Body of pancreas (tissue), 4 donors: Measurements from ENCODE around the gene NOXA1. TPM values are rescaled to one million over a fixed set of nuclear protein-coding genes. Genes with fewer than 3 reads are reported as not detected.
A peak's percentile ranks its signal among the peaks of the same experiment; 100 is the strongest.

Experiments used
- ATAC-seq: fragments of 150-250 bp; one replicate; pipeline ENCODE4 v1.9.1; 2016
- DNase-seq, 4 donors: peaks; one replicate each; pipeline ENCODE4 v3.0.0-alpha.2; 2019
- H3K27ac ChIP-seq, 4 donors: fragments of 200-600 bp; sonication (generic); 1 replicate in 3 of 4; 2 replicates in 1 of 4; pipeline versions ENCODE4 v1.5.1 to v1.6.1; 2016 to 2019; ENCODE audit warnings: mild to moderate bottlenecking in 1 of 4, mixed read lengths in 1 of 4, moderate library complexity in 1 of 4
- H3K27me3 ChIP-seq, 2 donors: fragments of 200-600 bp; sonication (generic); one replicate each; pipeline ENCODE4 v1.6.0; 2016; ENCODE audit warnings: mild to moderate bottlenecking in 1 of 2
- H3K36me3 ChIP-seq, 2 donors: fragments of 200-600 bp; sonication (generic); replicated peaks in 1 of 2; 2 replicates each; pipeline ENCODE4 v1.5.1; 2016; ENCODE audit warnings: low read depth in 2 of 2; ENCODE audit not compliant: insufficient read depth in 1 of 2
- H3K4me1 ChIP-seq: fragments of 200-600 bp; sonication (generic); one replicate; pipeline ENCODE4 v1.6.0; 2016
- H3K4me3 ChIP-seq, 2 donors: fragments of 200-600 bp; sonication (generic); 1 replicate in 1 of 2; 2 replicates in 1 of 2; pipeline ENCODE4 v1.5.1; 2016 to 2019
- H3K9me3 ChIP-seq, 3 donors: fragments of 200-600 bp; sonication (generic); 1 replicate in 2 of 3; 2 replicates in 1 of 3; pipeline ENCODE4 v1.5.1; 2016
- POLR2A ChIP-seq, 3 donors: fragments of 450-650 bp; IDR thresholded peaks; one replicate each; pipeline ENCODE4 v1.6.1; 2016; ENCODE audit warnings: antibody characterized with exemption in 3 of 3, mild to moderate bottlenecking in 2 of 3
- WGBS, 2 donors: methylation state at CpG; one replicate each; pipeline ENCODE4 v1.1.5; 2017; 5-methylcytosine and 5-hydroxymethylcytosine counted together
- intact Hi-C: fragments of 100-400 bp; cut with DNase I; formaldehyde crosslinking; loops from one replicate; pipeline ENCODE4 v1.15.1; 2023
- total RNA-seq, 2 donors: library from RNA; depleted of rRNA; stranded (reverse); fragments of >200 nt; gene quantifications; one replicate each; pipeline ENCODE4 v1.1.0, GENCODE V29; 2016
- TF ChIP-seq, protein P1 (sequence below), 7 experiments: fragments of 450-650 bp in 4 of 7; fragments of 200-600 bp in 3 of 7; sonication (generic) in 3 of 7; IDR thresholded peaks; one replicate each; pipeline ENCODE4 v1.5.1; 2016 to 2019; ENCODE audit warnings: antibody characterized with exemption in 7 of 7

NOXA1 gene
- total RNA-seq, 2 donors from 2014 or later: 7.3 to 12.9 TPM

- peak overlapping the region in 1 of 4 donors; percentile 44 for H3K27ac ChIP-seq
- TF ChIP-seq, protein P1, sequence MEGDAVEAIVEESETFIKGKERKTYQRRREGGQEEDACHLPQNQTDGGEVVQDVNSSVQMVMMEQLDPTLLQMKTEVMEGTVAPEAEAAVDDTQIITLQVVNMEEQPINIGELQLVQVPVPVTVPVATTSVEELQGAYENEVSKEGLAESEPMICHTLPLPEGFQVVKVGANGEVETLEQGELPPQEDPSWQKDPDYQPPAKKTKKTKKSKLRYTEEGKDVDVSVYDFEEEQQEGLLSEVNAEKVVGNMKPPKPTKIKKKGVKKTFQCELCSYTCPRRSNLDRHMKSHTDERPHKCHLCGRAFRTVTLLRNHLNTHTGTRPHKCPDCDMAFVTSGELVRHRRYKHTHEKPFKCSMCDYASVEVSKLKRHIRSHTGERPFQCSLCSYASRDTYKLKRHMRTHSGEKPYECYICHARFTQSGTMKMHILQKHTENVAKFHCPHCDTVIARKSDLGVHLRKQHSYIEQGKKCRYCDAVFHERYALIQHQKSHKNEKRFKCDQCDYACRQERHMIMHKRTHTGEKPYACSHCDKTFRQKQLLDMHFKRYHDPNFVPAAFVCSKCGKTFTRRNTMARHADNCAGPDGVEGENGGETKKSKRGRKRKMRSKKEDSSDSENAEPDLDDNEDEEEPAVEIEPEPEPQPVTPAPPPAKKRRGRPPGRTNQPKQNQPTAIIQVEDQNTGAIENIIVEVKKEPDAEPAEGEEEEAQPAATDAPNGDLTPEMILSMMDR (IDR thresholded peaks at IDR 0.05): peak; percentile 75 to 94 (median 85)
- TF ChIP-seq POLR2A (IDR thresholded peaks at IDR 0.05): peak in 1 of 3 donors; percentile 7
- peak; percentile 83 to 88 (median 84) for DNase-seq
- H3K4me1 ChIP-seq: peaks cover 18% of the 10 kb centered on the region
- ATAC-seq: peak; percentile 81
- intact Hi-C loops: loop anchor here (10.0 kb wide), 1 partner anchor 161 kb away; no protein-coding TSS in a partner anchor
- H3K4me3 ChIP-seq: no peak overlapping the region
- WGBS, 2 donors: 3 to 10% methylated on average over 11 to 14 of the region's 14 CpGs
- no peaks in the 10 kb centered on the region for H3K36me3 ChIP-seq
- no peaks in the 10 kb centered on the region for H3K27me3 ChIP-seq
- no peaks in the 10 kb centered on the region for H3K9me3 ChIP-seq
These were observed 22.1 kb downstream of the NOXA1 start for GRCh38 chr9:137445275-137445807.

- intact Hi-C loops: loop anchor here (10.0 kb wide), 1 partner anchor 161 kb away; no protein-coding TSS in a partner anchor
- H3K9me3 ChIP-seq: no peaks in the 10 kb centered on the region
- no peak for ATAC-seq
- no peak overlapping the region for H3K4me3 ChIP-seq
- H3K27me3 ChIP-seq: no peaks in the 10 kb centered on the region
- no peak for TF ChIP-seq POLR2A (IDR thresholded peaks at IDR 0.05)
- TF ChIP-seq, protein P1 (IDR thresholded peaks at IDR 0.05): no peak
- DNase-seq: peak in 1 of 4 donors; percentile 24
- peaks cover 18% of the 10 kb centered on the region for H3K4me1 ChIP-seq
- WGBS, 2 donors: 32 to 33% methylated on average over 10 to 19 of the region's 19 CpGs
- no peaks in the 10 kb centered on the region for H3K36me3 ChIP-seq
- H3K27ac ChIP-seq: no peak overlapping the region
These were observed 22.8 kb downstream of the NOXA1 start for GRCh38 chr9:137445930-137446431.

GRCh38 chr9:137446851-137447471, 23.8 kb downstream of the NOXA1 start:
- Histone ChIP-seq H3K4me3 (no peak overlapping the region), H3K27ac (no peak overlapping the region), H3K4me1 (peaks cover 12% of the 10 kb centered on the region), H3K9me3 (no peaks in the 10 kb centered on the region), H3K27me3 (no peaks in the 10 kb centered on the region), H3K36me3 (no peaks in the 10 kb centered on the region)
- TF ChIP-seq, protein P1 (IDR thresholded peaks at IDR 0.05): no peak
- no peak for TF ChIP-seq POLR2A (IDR thresholded peaks at IDR 0.05)
- 73 to 75% methylated on average over 12 to 21 of the region's 21 CpGs for WGBS, 2 donors
- intact Hi-C loops: loop anchor here (10.0 kb wide), 1 partner anchor 162 kb away; no protein-coding TSS in a partner anchor
- DNase-seq (peak in 1 of 4 donors; percentile 16), ATAC-seq (no peak)

DNA sequence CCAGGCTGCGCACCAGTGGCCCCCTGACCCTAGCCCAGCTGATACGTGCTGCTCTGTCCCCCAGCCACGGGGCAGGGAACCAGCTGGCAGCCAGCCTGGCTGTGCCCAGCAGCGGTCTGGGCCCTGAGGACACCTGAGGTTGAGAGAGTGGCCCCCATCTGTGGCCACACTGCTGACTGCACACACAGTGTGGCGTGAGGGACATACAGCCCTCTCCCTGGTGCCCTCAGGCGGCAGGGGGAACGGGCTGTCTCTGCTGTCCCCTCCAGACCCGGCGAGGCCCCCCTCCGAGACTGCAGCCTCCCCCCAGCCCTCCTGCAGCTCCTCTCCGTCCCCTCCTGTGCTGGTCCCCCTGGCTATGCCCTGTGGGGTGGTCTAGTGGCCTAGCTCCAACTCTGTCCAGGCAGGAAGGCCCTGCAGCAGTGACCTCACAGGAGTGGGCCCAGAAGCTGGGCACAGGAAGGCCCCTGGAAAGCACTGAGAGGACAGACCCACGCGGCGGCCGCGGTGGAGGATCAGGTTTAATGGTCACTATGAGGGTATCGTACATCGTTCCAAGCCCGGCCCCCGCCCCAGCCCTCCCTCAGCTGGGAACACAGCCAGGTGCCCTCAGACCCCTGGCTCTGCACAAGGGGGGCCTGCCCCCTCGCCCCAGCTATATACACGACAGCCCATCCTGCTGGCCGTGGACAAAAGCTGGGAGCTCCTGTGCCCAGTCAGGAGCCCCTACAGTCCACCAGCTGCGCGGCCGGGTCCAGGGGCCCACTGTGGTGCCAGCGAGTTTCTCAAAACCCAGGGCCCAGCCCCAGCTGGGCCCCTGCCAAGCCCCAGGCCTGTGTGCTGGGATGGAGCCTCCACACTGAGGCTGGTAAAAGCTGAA, 24.8 kb downstream of the NOXA1 start:
- 78 to 80% methylated on average over 3 to 25 of the region's 27 CpGs for WGBS, 2 donors
- DNase-seq: peak in 1 of 4 donors; percentile 15
- H3K27ac ChIP-seq: no peak overlapping the region

More for the DNA sequence above, 24.8 kb downstream of the NOXA1 start:
- Histone ChIP-seq H3K36me3 (peaks cover 0 to 5% of the 10 kb centered on the region in 2 donors), H3K4me1 (peaks cover 12% of the 10 kb centered on the region), H3K4me3 (no peak overlapping the region), H3K9me3 (no peaks in the 10 kb centered on the region), H3K27me3 (no peaks in the 10 kb centered on the region)
- TF ChIP-seq, protein P1 (IDR thresholded peaks at IDR 0.05): no peak
- TF ChIP-seq POLR2A (IDR thresholded peaks at IDR 0.05): no peak
- ATAC-seq: no peak
- intact Hi-C loops: loop anchor here (10.0 kb wide), 1 partner anchor 163 kb away; no protein-coding TSS in a partner anchor
